OCI-M1 (cell line): ENCODE measurements around the gene MICAL3.
"Not testable (repeated sequence)": the region's sequence is repeated elsewhere in the genome, so short reads cannot be mapped to it uniquely, and the experiment has no call there.

Experiments
- DNase-seq: peaks from one replicate; lab custom pipeline; 2025; lab: John Stamatoyannopoulos, UW

Gene MICAL3

DNA sequence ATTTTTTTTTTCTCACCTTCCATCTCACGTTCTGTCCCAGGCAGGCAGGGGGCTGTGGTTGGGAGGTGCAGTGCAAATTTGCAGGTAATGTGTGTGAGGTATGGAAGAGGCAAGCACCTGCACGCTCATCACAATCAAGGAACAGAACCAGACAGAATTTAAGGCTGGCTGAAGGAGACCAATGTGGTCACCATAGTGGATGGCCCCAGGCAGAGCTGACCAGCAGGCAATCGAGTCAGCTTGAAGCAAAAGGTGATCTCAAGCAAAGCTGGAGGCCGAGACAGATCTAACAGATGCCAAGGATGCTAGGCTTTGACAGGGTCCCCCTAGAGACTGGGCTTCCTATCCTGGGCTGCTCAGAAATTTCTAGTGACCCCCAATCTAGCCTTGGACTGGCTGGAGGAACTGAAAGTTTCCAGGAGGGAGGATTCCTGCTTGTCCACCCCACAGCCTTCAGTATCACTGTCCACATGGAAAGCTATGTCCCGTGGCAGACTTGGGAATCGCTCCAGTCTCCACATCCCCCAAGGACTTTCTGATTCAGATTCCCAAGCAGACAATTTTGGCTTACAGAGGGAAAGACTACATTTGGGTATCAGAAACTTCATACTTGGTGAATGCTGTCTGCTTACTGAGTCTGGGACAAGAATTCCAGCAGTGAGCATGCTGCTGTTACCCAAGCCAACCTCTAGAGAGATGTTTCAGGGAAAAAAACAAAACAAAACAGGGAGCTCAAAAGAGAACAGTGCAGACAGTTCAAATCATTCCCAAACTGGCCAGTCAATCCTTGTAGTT lies 9.0 kb upstream of the MICAL3 start:
- no peak for DNase-seq

DNA sequence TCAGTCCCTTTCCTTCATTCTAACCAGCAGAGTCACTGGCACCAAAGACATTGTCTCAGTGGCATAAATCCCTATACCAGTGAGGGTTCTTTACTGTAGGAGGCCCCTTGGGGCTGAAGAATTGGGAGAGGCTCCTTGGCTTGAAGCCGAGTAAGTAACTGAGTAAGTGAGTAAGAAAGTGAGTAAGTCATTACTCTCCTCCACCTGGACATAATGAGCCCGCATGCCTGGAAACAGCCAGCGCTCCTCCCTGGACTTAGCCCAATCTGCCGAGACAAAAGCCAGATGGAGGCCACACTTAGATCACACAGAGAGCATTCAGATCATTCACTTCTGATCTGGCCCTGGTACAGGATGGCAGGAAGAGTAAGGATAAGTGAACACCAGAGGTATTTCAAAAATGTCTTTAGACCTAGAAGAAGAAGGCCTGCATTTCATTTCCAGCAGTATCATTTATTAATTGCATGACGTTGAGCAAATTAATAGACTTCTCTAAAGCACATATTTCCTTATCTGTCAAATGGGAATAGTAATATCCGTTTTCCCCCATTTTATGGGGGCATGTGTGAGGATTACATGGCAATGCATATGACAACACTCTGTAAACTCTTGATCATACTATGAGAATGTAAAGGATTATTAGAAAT lies 8.2 kb upstream of the MICAL3 start:
- DNase-seq = no peak

DNA sequence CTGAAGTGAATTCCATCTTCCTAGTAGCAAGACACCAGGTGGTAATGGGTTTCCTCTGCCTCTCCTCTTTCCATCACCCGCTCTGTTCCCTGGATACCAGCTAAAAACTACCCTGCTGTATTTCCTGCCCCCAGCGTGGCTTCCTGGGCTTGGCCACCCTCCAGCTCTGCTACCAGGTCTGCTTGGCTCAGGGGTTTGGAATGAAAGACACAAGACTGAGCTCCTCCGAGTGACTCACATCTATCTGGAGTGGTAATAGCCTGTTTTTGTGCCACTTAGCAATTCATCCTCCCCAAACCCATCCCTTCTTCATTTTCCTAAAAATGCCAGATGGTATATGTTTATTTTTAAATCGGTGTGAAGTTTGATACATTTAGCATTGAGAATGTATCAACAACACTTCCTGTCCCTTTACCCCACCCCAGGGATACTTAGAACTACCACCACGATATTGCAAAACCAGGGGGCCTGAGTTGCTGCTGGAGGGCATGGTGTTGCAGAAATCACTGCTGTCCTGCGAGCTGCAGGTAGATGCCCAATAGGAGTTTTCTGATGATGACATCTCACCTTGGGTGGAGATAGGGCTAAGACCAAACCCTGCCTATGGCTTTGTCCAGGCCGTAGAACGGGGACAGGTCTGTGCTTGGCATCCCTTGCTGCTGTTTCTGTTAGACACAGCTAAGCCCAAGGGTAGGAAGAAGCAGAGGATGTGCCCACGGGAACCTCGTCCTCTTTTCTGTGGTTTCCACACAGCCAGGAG lies 7.5 kb upstream of the MICAL3 start:
- no peak for DNase-seq

DNA sequence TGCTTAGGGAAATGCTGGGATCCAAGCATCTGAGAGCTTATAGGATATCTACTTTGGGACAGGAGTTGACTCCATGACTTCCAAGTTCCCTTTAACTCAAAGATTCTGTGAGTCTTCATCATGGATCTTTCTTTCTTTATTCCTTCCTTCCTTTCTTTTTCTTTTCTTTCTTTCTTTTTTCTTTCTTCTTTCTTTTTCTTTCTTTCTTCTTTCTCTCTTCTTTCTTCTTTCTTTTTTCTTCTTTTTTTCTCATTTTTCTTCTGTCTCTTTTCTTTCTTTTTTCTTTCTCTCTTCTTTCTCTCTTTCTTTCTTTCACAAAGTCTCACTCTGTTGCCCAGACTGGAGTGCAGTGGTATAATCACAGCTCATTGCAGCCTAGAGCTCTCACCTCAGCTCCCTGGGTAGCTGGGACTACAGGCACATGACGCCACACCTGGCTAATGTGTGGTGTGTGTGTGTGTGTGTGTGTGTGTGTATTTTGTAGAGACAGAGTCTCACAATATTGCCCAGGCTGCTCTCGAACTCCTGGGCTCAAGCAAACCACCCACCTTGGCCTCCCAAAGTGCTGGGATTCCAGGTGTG lies 5.4 kb upstream of the MICAL3 start:
- DNase-seq = no peak

DNA sequence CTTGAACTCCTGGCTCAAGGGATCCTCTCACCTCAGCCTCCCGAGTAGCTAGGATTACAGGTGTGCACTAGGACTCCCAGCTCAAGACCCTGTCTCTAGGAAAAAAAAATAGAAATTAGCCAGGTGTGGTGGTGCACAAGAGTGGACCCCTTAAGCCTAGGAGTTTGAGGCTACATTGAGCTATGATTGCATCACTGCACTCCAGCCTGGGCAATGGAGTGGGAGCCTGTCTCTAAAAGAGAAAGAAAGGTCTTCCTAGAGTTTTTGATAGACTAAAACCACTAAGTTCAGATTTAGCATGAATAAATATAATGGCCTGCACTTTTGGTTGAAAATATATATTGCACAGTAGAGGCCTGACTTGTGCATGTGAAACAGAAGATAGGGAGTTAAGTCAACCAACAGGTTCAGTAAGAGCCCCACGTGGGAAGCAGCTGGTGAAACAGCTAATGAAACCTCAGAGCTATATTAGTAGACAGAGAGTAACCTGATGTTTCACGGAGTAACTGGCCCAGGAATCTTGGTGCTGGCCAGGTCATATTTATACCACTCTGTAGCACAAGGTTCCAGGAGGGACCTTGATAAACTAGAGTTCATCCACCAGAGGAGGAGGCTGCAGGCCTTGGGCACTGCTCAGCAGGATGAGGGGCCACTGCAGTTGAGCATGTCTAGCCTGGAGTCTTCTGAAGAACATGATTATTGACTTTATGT lies 4.6 kb upstream of the MICAL3 start:
- no peak for DNase-seq

DNA sequence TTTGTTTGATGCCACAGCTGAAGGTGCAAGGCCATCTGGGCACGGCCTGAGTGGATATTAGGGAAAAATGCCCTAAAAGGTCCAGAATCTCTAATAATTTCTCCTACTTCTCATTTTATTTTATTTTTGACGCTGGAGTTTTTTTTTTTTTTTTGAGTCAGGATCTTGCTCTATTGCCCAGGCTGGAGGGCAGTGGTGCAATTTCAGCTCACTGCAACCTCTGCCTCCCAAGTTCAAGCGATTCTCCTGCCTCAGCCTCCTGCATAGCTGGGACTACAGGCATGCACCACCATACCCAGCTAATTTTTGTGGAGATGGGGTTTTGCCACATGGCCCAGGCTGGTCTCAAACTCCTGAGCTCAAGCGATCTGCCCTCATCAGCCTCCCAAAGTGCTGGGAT lies 1.5 kb upstream of the MICAL3 start:
- not testable (repeated sequence) for DNase-seq

DNA sequence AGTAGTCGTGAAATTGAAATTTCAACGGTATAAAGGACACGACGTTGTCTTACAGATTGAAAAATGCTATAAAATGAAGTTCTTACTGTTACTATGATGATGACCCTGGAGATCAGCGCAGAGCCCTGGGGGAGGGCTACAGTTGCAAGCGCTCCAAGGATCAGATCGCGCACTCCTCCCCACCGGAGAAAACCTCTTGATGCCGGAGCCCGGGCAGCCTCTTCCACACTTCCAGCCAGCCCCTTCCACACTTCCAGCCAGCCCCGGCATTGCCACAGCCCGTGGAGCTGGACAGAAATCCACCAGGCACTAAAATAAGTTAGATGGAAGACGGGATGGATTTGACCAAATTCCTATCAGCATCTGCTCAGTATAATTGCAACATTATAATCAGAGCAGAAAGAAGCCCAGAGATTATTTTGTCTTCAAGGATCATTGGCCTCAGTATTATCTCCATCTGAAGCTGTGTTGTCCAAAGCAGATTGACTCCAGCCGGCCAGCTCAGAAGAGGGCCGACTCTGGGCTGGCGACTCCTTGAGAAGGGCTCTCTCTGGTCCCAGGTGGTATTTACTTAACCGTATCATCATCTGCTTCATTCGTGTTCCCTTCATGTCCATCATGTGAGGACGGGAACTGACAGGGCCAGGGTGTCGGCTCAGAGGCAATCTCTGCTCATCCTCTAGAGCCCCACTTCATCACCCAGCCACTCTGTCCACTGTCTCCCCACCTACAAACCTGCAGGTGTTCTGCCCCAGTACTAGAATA lies 777 bp upstream of the MICAL3 start:
- no peak for DNase-seq

DNA sequence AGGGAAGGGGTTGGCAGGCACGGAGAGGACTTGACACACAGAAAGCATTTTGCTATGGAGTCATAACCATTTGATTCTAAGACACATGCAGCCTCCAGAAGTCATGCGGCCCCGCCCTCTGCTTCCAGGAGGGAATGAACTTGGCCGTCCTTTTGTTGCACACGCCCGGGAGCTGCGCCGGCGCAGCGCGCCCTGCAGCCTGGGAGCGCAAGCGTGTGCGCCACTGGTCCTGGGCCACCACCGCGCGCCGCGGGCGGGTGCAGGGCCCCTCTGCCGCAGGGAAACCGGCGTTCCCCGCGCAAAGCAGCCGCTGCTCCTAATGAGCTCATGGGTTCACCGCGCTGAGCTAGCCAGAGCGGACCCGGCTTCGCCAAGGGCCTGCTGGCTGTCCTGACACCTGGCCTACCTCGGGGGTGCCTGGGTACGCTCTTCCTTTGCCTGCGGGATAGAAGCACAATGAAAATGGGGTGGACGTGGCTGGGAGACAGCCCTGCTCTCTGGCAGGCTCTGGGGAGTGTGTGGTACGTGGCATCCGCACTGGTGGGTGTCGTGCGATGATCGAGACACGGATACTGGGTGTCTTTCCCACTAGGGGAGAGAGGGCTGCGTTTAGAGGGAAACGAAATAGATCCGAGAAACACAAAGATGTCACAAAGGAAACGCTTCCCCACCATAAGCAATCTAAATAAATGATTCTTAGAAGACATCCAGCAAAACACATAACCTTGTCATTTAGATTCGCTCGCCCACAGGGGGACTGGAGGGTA lies 669 bp downstream of the MICAL3 start:
- peak; percentile 41 for DNase-seq

DNA sequence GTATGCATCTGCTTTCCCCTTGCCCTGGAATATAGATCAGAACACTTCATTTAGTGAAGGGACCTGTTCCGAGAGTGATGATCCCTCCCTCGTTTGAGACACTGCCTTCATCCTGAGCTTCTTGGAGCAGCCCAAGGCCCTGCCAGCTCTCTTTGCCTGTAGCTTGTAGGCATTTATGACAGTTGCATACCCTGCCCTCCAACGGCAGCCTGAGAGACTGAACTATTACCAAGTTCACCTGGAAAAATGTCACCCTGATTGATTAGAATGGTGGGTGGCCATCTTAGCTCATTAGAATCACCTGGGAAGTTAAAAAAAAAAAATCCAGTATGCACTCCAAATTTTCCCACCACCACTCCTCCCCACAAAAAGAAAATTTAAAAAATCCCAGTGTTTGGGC lies 1.5 kb downstream of the MICAL3 start:
- DNase-seq = no peak

DNA sequence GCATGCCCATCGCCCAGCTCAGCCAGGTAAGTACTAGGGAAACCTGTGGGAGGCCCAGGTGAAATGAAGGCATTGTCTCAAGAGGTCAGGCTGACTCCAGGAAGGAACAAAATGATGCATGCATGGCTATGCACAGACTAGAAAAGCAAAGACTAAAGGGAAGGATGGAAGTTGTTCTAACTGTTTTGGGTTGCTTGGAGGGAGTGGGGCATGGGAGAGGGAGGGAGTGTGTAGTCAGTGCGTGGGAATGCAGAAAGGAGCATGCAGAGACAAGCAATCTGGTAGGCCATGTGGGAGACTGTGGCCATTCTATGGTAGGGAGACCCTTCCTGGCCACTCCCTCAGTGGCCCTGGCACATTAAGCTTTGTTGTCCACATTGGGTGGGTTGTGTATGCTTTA lies 2.9 kb downstream of the MICAL3 start:
- no peak for DNase-seq

DNA sequence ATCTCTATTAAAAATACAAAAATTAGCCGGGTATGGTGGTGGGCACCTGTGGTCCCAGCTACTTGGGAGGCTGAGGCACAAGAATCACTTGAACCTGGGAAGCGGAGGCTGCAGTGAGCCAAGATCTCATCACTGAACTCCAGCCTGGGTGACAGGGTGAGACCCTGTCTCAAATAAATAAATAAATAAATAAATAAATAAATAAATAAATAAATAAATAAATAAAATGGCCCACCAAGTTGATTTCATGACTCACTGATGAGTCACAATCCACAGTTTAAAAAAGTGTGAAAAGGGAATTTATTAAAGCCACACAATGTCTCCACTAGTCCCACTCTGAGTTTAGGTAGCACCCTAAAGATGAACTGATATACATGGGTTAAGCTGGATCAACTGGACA lies 3.6 kb downstream of the MICAL3 start:
- not testable (repeated sequence) for DNase-seq

DNA sequence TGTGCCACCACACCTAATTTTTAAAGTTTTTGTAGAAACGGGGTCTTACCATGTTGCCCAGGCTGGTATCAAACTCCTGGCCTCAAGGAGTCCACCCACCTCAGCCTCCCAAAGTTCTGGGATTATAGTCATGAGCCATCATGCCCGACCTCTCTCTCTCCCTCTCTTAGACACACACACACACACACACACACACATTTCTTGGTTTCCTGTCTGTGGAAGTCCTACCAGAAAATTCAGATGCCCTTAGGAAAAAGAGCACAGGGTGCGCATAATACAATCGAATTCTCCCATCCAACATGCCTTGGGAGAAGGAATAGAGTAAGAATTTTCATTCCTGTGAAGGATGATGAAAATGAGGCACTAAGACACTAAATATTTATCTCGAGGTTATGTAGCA lies 10.4 kb downstream of the MICAL3 start:
- DNase-seq = no peak

DNA sequence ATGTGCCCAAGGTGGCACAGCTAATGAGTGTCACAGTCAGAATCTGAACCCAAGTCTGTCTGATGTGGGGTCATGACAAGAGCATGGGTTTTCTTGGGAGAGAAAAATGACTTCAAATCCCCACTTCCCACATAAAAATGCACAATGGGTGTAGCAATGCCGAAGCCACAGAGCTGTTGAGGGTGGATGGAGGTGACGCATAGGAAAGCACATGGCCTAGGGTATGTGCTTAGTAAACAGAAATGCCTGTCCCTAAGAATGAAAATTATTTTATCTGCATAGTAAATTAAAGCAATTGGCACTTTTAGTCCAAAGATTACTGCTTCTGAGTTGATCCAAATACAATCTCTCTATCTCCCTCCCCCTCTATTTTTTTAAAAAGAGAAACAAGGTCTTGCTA lies 10.9 kb downstream of the MICAL3 start:
- no peak for DNase-seq

DNA sequence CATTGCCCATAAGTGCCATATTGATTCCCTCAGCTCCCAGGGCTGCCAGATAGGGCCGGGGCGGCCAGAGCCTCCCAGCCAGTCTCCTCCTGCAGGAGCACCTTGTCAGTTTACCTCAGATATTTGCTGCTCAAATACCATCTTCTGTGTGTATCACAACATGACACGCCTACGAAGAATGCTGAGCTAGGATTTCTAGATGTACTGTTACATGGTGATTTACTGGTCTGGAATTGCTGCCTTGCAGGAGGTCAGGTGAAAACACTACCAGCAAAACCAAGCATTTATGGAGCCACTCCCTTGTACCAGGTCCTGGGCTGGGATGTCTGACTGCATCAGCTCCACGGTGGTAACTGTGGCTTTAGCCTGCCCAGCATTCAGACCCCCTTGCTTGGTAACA lies 11.8 kb downstream of the MICAL3 start:
- DNase-seq = no peak

DNA sequence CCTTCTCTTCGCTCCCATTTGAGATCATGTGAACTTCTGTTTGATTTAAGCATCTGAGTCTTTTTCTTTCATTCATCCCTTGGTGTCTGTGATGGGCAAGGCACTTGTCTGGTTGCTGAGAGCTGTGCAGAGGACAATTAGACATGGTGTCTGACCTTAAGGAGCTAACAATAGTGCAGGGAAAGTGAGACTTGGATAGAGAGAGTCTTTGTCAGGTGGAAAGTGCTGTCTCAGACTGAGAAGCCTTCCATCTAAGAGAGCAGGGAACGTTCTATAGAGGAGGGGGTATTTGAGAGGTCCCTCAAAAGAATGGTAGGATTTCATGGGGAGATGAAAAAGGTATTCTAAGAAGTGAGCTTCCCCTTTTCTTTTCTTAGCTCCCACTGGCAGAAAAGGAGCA lies 14.1 kb downstream of the MICAL3 start:
- DNase-seq = no peak

DNA sequence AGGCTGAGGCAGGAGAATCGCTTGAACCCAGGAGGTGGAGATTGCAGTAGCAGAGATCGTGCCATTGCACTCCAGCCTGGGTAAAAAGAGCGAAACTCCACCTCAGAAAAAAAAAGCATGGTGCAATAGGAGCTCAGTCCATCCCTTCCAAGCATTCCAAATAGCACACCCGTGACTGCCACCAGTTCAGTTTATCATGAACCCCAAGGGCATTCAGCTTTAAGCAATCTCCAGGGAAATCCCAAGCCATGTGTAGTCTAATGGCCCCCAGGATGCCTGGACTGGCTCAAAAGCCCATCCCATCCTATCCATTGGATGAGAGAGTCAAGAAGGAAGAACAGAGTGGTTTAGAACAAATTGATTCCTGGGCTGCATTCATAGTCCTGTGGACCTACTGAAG lies 16.2 kb downstream of the MICAL3 start:
- DNase-seq = no peak

DNA sequence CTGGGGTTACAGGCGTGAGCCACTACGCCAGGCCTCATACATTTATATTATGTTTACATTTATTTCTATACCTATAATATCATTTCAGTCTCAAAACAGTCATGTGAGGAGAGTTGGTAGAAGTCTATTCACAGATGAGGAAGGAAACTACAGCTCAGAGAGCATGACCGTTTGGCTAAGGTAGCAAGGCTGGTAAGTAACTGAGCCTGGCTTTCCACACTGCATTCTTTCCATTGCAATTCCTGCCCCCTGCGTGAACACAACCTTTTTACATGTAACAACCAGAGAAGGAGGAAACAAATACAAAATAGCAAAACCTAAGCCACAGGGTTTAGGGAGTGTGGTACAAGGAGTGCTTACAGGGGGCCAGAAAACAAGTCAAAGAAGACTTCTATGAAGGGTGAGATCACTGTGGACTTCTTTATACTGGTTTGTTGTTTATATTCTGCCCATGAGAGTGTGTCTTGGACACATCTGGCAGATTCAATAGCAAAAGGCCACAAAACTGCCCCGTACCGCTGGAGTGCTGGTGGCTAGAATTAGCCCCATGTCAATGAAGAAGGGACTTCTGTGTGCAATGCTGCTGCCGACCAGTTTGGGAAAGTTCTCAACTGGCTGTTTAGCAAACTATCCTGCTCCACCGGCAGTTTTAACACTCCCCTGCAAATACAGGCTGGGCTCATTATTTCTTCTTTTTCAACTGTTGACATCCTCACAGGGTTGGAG lies 19.0 kb downstream of the MICAL3 start:
- DNase-seq = no peak

DNA sequence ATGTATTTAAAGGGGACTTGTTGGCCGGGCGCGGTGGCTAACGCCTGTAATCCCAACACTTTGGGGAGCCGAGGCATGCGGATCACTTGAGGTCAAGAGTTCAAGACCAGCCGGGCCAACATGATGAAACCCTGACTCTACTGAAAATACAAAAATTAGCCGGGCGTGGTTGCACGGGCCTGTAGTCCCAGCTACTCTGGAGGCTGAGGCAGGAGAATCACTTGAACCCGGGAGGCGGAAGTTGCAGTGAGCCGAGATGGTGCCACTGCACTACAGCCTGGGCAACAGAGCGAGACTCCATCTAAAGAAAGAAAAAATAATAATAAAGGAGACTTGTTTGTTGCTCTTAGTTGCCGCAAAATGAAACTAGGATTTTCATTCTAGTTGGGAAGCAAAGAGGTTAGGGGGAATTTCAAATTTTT lies 22.5 kb downstream of the MICAL3 start:
- DNase-seq = not testable (repeated sequence)

DNA sequence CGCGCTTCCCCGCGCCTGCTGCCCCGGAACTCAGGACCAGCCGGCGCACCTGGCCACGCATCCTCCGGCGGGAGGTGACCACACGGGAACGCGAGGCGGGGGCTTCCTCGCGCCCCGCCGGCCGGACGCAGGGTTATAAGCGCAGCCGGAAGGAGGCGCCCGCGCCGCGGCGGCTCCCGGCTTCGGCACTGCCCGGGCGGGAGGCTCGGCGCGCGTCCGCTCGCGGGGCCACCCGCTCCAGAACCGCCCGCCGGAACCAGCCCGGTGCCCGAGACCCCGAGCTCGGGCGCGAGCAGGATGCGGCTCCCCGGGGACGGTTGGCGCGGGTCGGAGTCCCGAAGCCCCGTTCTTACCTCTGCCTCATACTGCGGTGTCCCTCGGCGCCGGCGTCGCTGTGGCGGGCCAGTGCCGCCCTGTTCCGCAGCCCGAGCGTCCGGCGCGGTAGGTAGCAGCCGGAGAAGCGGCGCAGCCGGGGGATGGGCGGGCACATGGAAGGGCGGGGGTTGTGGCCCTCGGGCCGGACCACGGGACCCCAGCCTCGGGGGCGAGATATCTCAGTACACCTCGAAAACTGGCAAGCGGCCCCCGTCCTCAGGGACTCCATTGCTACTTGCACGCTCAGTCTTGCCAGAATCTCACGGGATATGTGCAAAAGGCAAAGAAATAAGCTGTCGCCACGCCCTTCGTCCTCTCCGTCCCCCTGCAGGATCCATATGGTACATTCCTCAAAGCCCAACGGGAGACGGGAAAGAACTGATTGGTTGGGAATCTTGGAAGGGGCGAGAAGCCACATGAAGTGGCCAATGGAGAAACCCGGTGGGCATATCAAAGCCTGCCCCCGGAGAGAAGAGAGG lies 23.1 kb downstream of the MICAL3 start:
- peak; percentile 98 for DNase-seq
